GM18517 (cell line): ENCODE data around the gene NGF.

Experiments used
- ATAC-seq: cut with Tn5 transposase; IDR thresholded peaks from one replicate; pipeline ENCODE4 v1.9.1; 2021; ENCODE audit warnings: mild to moderate bottlenecking, moderate library complexity; ENCODE audit not compliant: unreplicated experiment

Gene NGF

GRCh38 chr1:115283681-115284146, 54.3 kb downstream of the NGF start:
- ATAC-seq = no peak

DNA sequence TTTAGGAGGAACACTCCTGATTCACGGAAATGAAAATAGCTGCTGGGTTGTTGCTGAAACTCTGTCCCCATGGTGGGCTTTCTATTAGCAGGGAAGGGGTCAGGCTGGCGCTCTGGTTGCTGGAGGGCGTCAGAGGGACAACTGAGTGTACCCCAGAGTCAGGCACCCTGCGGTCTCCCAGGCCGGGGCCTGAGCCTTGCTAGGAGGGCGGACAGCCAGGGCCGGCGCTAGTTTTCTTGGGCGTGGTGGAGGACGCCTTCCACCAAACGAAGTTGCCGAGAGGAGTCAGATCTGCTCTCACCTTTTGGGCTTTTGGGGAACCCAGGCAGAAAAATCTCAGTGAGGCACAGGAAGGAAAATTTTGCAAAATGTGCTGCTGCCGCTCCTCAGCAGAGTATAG, 54.8 kb downstream of the NGF start:
- ATAC-seq = no peak

DNA sequence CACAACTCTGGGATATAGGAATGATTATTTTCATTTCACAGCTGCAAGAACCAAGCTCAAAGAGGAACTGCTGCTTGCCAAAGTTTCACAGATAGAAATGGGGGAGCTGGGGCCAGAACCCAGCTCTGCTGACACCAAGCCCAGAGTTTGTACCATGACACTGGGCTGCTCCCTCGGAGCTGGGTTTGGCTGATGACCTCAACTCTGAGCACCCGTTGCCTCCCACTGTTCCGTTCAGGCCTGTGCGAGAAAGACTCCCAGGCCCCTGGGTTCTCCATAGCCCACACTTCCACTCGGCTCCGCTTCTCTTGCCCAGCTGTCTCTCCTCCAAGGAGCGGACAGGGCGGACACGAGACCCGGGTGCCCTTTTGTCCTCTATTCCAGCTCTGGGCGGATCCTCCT, 55.2 kb downstream of the NGF start:
- no peak for ATAC-seq

DNA sequence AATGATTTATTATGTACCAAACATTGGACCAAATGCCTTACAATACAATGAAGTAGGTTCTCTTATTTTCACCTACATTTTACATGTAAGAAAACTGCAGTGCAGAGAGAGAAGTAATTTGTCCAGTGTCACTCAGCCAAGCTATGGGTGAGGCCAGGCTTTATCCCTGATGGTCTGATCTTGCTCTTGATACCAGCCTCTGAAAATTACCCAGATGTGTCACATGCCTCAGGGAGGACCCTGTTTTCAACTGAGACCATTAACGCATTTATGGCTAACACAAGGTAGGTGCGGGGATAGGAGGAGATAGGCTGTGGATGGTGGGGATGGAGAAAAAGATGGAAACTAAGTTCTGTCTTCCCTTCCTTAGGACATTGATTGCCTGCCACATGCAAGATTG, 56.9 kb downstream of the NGF start:
- no peak for ATAC-seq

DNA sequence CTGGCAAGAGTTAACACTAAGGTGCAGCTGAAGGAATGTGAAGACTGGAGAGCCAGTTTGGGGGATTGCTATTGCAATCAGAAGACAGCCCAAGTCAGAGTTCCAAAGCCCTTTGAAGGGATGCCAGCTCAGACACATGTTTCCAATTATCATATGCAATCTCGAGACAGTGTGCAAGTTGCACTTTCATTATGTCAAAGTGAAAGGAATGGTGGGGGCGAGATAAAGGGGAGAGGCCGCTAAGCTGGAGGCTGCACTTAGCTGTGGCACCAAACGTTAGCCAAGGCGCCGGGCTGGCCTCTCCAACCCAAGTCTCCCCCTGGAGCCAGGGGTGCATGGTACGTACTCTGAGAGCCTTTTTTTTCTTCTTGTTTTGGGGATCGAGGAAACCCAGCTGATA, 58.0 kb downstream of the NGF start:
- ATAC-seq = no peak

DNA sequence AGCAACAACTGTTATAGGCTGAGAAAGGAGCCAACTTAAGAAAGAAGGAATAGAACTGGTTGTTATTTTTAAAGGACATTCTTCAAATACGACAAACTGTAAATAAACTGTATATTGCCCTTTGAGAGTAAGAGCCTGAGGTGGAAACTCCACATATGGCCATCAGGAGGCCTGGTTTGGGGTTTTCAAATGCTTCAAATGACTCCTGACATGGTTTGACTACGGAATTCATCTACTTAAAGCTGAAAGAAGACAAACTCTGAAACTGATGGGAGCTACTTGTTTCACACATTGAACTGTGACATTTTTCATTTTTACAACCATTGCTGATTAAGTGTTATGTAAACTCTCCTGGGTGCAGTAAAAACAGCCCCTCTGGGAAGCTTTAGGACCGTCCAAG, 59.8 kb downstream of the NGF start:
- no peak for ATAC-seq

- ATAC-seq = no peak
Measured at GRCh38 chr1:115277276-115277675, 60.8 kb downstream of the NGF start.

GRCh38 chr1:115275216-115275615, 62.8 kb downstream of the NGF start:
- ATAC-seq = no peak

DNA sequence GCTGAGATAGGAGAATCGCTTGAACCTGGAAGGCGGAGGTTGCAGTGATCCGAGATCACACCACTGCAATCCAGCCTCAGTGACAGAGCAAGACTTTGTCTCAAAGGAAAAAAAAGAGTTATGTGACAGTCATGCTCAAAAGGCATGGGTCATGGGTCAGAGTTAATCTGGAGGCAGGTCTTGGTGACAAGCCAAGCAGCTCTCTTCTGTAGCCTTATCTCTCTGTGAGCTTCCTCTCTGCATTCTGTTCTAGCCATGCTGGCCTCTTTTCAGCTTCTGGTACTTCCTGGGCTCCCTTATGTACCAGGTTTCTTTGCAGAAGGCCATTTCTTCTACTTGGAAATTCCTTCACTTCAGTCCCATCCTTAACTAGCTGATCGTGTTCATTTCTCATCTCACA, 63.6 kb downstream of the NGF start:
- no peak for ATAC-seq

- ATAC-seq = no peak
Measured at GRCh38 chr1:115266729-115267421, 71.2 kb downstream of the NGF start.

DNA sequence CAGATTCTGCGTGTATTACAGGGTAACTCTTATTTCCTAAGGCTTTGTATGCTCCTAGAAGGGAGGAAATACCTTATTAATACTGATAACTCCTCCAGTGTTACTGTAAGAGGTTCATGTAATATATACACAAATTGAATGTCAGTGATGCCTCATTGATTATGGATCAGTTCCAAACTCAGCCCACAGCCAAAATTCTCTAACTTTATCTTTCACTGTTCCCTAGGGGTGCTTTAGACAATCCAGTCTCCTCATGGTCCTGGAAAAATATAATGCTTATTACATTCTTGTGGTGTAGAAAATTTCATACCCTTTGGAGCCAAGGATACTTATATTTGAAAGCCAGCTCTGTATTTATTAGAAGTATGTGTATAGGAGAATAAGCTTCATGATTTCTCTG, 73.0 kb downstream of the NGF start:
- no peak for ATAC-seq

- no peak for ATAC-seq
Measured at GRCh38 chr1:115262886-115263285, 75.2 kb downstream of the NGF start.

DNA sequence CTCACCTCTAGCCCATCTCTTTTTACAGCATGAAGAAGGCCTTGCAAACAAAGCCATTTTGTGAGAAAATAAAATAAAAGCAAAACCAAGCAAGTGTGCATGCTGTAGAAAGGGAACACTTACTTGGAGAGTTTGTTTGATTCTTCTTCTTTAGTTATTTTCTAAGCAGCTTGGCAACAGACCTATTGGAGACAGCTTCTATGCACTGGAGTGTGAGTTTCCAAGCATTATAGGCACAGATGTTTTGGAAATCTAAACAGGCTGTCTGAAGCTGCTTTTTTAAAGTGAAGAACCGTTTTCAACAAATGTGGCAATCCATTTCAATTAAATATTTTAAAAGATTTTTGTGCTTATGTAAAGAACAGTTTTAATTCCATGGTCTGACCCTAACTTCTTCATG, 76.6 kb downstream of the NGF start:
- no peak for ATAC-seq

- ATAC-seq = no peak
Measured at GRCh38 chr1:115258302-115258866, 79.7 kb downstream of the NGF start.

DNA sequence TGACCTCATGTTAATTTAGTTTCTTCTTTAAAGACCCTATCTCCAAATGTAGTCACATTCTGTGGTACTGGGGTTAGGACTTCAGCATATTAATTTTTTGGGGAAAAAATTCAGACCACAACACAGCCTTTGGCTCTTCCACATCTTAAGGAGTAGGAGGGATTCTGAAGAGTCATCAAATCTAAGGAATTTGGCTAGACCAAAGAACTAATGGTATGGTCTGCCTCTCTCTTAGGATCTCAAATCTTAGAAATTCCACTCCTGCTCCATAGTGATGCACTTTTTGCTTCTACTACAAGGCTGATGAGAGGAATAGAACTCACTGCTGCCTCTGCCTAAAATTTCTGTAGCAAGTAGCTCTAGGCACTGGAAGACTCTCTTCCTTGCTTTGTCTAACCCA, 80.5 kb downstream of the NGF start:
- no peak for ATAC-seq

DNA sequence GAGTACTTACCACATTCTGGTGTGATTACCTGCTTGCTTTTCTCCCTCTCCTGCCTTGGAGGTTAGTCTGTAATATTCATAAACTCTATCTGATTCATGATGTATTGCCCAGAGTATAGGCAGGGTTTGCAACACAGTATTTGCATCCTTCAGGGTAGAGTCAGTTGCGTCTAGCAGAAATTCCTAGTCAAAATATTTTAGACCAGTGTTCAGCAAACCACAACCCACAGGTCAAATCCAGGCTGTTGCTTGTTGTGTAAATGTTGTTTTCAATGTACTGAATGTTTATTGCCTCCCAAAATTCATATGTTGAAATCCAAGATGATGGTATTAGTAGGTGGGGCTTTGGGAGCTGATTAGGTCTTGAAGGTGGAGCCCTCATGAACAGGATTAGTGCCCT, 82.9 kb downstream of the NGF start:
- no peak for ATAC-seq

DNA sequence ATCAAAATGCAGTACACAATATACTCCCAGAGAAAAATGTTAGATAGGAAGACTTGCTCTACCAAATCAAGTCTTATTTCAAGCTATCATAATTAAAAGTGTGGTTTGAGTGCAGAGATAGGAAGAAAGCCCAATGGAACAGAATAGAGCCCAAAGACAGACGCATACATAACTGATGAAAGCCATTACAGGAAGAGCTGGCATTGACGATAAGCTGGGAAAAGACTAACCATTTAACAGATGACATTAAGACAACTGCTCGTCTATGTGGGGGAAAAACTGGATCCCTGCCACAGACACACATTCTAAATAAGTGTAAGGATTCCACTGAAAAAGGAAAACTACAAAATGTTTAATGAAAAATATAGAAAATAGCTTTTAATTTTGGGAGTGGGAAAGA, 85.5 kb downstream of the NGF start:
- ATAC-seq = no peak

DNA sequence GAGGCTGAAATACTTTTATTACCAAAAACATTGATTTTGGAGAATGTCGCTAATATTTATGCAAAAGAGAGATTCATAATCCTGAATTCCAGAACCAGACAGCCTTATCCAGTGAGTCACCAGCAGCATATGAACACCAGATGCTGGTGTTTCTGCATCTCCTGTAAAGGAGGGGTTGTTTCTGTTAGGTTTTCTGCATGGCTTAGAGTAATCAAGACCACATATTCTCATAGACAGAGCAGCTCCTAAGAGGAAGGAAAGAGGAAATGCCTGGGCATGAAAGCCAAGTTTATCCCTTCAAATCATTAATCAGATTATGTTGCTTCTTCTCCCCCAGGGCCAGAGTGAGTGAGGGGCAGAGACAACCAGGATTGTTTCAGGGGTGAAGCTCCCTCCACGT, 86.2 kb downstream of the NGF start:
- no peak for ATAC-seq

GRCh38 chr1:115251340-115251748, 86.7 kb downstream of the NGF start:
- ATAC-seq = no peak

DNA sequence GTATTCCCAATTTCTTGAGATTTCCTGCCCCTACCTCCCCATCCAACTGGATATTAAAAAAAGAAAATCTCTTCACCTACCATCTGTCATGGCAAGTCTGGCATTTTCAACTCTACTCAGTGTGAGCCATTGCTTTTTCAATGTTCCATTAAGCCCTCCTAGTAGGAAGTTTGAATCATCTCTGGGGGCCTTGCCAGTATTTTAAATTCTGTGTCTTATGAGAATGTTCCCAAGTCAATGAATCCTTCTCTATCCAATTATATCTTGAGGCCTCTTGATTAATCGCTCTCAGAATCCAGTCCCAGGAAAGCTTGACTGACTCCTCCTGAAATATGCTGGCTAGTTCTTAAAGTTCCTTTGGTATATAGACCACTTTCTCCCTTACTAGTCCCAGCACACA, 91.5 kb downstream of the NGF start:
- no peak for ATAC-seq

DNA sequence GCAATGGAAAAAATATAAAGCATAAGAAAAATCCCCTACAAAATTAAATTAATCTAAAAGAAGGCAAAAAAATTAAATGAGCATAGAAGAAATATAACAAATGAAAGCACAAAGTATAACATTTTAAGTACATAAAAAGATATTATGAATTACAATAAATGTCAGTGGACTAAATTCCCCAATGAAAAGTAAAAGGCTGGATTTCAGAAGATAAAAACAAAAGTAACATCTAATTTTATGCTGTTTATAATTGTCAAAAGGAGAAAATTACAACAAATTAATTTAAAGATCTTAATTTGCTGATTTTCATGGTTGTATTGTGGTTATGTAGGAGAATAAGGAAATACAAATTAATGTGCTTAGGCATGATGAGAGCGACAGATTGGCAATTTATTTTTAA, 92.8 kb downstream of the NGF start:
- ATAC-seq = no peak

DNA sequence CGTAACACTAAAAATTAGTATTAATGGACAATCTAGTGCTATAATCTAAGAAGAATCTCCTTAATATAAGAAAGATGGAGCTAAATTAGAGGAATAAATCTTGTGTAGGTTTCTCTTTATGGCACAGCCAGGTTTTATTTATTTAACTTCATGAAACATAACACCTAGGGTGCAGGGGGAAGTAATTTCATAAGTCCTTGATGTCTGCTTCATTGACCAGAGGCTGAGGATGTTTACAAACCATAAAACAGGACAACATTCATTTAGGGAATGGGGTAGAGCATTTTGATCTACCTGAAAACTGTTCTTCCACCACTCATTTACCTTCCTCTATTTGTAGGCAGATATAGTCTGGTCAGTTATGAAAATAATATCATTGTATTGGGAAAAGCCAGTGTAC, 95.5 kb downstream of the NGF start:
- no peak for ATAC-seq

- no peak for ATAC-seq
Measured at GRCh38 chr1:115241309-115241708, 96.7 kb downstream of the NGF start.
